PC-3 (cell line): ENCODE data around the gene BTBD2.

Experiments
- EZH2 ChIP-seq: fragments of 300-600 bp; sonication (generic); IDR thresholded peaks from one replicate; pipeline ENCODE4 v1.6.1; 2017; ENCODE audit warnings: antibody characterized with exemption, mild to moderate bottlenecking, low read length; ENCODE audit not compliant: unreplicated experiment
- EZH2phosphoT487 ChIP-seq: fragments of 300-600 bp; sonication (generic); IDR thresholded peaks from 2 replicates; pipeline ENCODE4 v1.6.1; 2018; ENCODE audit warnings: mild to moderate bottlenecking, antibody characterized with exemption, low read length, borderline replicate concordance
- TF ChIP-seq, protein P1 (sequence below): fragments of 300-600 bp; sonication (generic); conservative IDR thresholded peaks from 2 replicates; pipeline ENCODE4 v1.5.1; 2017; ENCODE audit warnings: antibody characterized with exemption, low read depth, mild to moderate bottlenecking, low read length

- TF ChIP-seq, protein P1, sequence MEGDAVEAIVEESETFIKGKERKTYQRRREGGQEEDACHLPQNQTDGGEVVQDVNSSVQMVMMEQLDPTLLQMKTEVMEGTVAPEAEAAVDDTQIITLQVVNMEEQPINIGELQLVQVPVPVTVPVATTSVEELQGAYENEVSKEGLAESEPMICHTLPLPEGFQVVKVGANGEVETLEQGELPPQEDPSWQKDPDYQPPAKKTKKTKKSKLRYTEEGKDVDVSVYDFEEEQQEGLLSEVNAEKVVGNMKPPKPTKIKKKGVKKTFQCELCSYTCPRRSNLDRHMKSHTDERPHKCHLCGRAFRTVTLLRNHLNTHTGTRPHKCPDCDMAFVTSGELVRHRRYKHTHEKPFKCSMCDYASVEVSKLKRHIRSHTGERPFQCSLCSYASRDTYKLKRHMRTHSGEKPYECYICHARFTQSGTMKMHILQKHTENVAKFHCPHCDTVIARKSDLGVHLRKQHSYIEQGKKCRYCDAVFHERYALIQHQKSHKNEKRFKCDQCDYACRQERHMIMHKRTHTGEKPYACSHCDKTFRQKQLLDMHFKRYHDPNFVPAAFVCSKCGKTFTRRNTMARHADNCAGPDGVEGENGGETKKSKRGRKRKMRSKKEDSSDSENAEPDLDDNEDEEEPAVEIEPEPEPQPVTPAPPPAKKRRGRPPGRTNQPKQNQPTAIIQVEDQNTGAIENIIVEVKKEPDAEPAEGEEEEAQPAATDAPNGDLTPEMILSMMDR = no peak
- TF ChIP-seq EZH2phosphoT487 (no peak), EZH2 (no peak)
These were observed 35.3 kb downstream of the BTBD2 start for GRCh38 chr19:1980091-1980808.
